HL-60/S4 treated with retinoic acid at 250 ng/mL for 4 days and 3 days (cell line): Measurements from ENCODE around the gene PTCHD4.

ENCODE experiments used
- in situ Hi-C: fragments of 300-500 bp; cut with MboI; formaldehyde crosslinking; loops from 2 replicates; pipeline ENCODE4 v1.7.0; 2022; ENCODE audit warnings: low sequenced_read_pairs

PTCHD4 gene

DNA sequence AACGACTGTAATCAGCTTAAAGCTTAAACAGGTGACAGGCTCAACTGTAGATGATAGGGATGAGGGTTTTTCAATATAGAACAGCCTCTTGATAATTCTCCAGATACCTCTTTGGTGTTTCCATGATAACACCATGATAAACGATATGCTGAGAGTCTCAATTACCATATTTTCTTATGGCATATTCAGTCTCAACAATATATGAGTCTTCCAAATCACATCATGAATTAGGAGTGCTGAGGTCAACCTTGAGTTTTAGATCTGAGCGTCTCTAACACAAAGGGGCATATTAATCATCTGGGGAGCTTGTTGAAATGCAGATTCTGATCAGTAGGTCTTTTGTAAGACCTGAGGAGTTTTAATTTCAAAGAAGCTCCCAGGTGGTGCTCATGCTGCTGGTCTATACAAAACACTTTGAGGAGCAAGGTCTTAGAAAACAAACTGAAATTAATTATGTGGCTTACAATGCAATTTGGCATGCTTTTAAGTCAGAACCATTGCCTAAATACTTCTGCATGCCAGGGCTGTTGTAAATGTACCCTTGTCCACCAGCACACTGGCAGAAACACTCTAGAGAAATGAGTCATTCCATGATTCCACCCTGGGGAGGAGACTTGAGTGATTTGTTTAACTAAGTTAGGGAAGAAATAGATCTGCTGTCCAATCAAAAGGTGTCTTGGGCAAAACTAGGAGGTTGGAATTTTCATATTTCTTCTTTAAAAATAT lies 49.6 kb downstream of the PTCHD4 start:
- in situ Hi-C loops, result no loop called here
